ENCODE data around the gene USP43. TPM values are rescaled to one million over a fixed set of nuclear protein-coding genes. Genes with fewer than 3 reads are reported as not detected.
"Not testable (repeated sequence)": the region's sequence is repeated elsewhere in the genome, so short reads cannot be mapped to it uniquely, and the experiment has no call there.

Gene USP43, protein sequence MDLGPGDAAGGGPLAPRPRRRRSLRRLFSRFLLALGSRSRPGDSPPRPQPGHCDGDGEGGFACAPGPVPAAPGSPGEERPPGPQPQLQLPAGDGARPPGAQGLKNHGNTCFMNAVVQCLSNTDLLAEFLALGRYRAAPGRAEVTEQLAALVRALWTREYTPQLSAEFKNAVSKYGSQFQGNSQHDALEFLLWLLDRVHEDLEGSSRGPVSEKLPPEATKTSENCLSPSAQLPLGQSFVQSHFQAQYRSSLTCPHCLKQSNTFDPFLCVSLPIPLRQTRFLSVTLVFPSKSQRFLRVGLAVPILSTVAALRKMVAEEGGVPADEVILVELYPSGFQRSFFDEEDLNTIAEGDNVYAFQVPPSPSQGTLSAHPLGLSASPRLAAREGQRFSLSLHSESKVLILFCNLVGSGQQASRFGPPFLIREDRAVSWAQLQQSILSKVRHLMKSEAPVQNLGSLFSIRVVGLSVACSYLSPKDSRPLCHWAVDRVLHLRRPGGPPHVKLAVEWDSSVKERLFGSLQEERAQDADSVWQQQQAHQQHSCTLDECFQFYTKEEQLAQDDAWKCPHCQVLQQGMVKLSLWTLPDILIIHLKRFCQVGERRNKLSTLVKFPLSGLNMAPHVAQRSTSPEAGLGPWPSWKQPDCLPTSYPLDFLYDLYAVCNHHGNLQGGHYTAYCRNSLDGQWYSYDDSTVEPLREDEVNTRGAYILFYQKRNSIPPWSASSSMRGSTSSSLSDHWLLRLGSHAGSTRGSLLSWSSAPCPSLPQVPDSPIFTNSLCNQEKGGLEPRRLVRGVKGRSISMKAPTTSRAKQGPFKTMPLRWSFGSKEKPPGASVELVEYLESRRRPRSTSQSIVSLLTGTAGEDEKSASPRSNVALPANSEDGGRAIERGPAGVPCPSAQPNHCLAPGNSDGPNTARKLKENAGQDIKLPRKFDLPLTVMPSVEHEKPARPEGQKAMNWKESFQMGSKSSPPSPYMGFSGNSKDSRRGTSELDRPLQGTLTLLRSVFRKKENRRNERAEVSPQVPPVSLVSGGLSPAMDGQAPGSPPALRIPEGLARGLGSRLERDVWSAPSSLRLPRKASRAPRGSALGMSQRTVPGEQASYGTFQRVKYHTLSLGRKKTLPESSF
- polyA plus RNA-seq: 1 to 10 TPM in 1 of 3 donors, under 1 TPM in 2; 0.21 to 3.3 (median 0.79) TPM

DNA sequence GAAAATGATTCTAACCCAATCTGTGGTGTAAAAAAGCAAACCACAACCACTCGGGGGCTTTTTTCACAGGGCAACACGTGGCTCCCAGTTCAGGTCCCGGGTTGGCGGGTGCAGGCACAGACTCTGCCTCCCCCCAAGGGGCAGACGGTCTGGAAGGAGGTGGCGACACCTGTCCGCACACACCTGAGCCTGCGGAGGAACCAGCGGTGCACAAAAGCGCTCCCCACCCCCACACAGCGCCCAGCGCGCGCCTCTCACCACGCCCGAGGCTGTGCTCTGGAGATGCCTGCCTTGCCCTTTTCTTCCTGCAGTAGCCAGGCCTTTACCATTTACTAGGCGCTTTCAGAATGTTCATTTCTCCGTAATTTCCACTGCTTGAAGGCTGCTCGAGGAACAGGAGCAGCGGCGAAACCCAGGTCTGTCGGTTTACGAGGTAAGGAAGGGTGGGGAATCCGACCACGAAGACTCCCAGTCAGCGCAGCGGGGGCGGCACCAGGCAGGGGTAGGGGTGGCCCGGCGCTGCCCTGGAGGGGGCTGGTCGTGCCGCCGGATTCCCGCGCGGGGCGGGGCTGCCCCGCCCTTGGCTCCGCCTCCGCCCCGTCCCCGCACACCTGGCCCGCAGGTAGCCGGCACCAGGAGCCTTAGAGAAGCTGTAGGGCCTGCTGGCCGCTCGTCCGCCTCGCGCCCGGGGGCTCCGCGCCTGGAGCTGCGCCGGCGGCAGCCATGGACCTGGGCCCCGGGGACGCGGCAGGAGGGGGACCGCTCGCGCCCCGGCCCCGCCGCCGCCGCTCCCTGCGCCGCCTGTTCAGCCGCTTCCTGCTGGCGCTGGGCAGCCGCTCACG lies at the start of gene USP43:
Gene USP43, plus strand, starts transcription at position 608 of the 842 bp plus-strand sequence. Its CDS starts 116 bp downstream, at position 724.
- H3K27ac ChIP-seq (ENCODE audit: low read depth, low read length): no peak within 1 kb of the TSS
- WGBS, 3 donors: 0 to 2% (median 1%) methylated on average over 66 to 72 of the region's 72 CpGs

DNA sequence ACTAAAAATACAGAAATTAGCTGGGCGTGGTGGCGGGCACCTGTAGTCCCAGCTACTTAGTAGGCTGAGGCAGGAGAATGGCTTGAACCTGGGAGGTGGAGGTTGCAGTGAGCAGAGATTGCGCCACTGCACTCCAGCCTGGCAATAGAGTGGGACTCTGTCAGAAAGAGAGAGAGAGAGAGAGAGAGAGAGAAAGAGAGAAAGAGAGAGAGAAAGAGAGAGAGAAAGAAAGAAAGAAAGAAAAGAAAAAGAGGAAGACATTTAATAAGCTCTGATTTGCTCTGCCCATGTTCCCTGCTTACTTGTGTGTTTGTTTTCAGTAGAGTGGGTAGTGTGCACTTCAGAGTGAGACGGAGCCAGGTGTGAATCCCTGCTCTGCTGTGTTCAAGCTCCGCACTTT lies 47.7 kb upstream of the USP43 start:
- not testable (repeated sequence) for H3K27ac ChIP-seq (ENCODE audit: low read depth, low read length)
- WGBS, 3 donors: 89 to 95% (median 94%) methylated on average over 5 of the region's 5 CpGs

DNA sequence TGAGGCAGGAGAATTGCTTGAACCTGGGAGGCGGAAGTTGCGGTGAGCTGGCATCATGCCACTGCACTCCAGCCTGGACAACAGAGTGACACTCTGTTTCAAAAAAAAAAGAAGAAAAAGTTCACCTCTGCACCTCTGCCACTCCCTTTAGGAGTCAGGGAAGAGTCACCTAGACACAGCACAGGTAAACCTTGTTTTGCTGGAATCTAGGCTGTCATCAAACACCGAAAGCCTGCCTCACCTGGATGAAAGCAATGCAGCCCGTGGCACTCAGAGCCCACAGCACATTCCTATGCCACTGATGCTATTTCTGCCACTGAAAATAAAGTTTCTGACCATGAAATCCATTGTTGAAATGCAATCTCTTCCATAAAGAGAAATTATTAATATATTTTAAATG lies 46.7 kb upstream of the USP43 start:
- 81 to 94% (median 89%) methylated on average over 4 of the region's 4 CpGs for WGBS, 3 donors
- H3K27ac ChIP-seq (ENCODE audit: low read depth, low read length): no peak overlapping the region

DNA sequence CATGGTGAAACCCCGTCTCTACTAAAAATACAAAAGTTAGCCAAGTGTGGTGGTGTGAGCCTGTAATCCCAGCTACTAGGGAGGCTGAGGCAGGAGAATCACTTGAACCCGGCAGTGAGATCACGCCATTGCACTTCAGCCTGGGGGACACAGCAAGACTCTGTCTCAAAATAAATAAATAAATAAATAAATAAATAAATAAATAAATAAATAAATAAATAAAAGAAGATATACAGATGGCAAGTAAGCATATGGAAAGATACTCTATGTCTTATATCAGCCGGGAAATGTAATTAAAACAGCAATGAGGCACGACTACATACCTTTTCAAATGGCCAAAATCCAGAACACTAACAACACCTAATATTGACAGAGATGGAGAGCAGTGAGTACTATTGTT lies 40.7 kb upstream of the USP43 start:
- H3K27ac ChIP-seq (ENCODE audit: low read depth, low read length): not testable (repeated sequence)
- 89 to 92% (median 89%) methylated on average over 5 of the region's 5 CpGs for WGBS, 3 donors

DNA sequence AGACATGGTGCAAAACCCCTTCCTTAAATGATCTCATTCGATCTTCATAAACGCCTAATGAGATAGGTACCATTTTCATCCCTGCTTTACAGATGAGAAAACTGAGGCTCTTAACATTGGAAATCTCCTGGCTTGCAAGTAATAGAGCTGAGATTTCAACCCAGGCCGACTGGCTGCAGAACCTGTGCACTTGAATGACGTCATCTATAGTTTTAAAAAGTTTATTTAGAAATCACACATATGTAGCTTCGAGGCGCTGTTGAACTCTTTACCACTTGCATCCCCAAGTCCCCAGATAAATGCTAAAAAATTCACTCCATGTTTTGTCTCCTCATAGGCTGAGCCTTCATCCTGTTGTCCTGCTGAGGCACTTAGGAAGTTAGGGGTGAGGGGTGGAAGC lies 38.9 kb upstream of the USP43 start:
- H3K27ac ChIP-seq (ENCODE audit: low read depth, low read length): no peak overlapping the region
- WGBS, 3 donors: 87 to 91% (median 90%) methylated on average over 6 of the region's 6 CpGs

DNA sequence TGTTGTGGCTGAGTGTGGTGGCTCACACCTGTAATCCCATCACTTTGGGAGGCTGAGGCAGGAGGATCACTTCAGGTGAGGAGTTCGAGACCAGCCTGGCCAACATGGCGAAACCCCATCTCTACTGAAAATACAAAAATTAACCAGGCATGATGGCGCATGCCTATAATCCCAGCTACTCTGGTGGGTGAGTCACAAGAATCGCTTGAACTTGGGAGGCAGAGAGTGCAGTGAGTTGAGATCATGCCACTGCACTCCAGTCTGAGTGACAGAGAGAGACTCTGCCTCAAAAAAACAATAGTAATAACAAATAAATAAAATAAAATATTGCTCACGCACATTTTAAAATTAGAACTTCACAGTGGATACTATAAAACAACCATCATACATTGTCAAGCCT lies 38.3 kb upstream of the USP43 start:
- 72 to 84% (median 76%) methylated on average over 5 of the region's 5 CpGs for WGBS, 3 donors
- not testable (repeated sequence) for H3K27ac ChIP-seq (ENCODE audit: low read depth, low read length)

DNA sequence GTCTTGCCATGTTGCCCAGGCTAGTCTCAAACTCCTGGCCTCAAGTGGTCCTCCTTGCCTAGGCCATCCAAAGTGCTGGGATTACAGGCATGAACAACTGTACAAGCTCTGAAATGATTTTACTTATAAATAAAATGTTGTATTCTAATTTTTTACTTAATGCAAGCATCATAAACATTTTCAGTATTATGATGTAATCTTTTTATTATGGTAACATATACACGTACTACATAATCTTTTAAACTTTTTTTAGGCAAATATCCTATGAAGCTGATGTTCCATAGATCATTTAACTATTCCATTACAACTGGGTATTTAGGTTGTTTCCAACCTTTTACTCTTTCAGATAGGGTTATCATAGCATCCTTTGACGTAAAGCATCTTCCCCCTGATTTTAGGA lies 33.8 kb upstream of the USP43 start:
- no peak overlapping the region for H3K27ac ChIP-seq (ENCODE audit: low read depth, low read length)
- 70 to 75% (median 74%) methylated on average over 2 of the region's 2 CpGs for WGBS, 3 donors

DNA sequence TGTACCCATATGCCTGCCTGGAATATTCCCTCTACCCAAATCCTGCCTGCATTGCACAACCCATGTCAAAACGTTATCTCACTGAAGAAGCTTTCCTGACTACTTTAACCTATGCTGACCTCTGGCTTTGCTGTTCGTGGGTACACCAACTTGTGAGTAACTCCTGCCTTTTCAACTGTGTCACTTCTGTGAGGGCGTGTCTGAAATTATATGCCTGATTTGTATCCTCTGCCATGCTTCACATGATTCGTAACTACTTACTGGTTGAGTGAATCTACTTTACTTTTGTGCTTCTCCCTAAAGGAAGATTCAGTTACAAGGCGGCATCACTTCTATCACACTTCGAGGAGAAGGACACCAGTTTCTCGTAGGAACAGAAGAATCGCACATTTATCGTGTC lies 33.3 kb upstream of the USP43 start:
- H3K27ac ChIP-seq (ENCODE audit: low read depth, low read length): no peak overlapping the region
- 65 to 75% (median 71%) methylated on average over 9 of the region's 9 CpGs for WGBS, 3 donors

DNA sequence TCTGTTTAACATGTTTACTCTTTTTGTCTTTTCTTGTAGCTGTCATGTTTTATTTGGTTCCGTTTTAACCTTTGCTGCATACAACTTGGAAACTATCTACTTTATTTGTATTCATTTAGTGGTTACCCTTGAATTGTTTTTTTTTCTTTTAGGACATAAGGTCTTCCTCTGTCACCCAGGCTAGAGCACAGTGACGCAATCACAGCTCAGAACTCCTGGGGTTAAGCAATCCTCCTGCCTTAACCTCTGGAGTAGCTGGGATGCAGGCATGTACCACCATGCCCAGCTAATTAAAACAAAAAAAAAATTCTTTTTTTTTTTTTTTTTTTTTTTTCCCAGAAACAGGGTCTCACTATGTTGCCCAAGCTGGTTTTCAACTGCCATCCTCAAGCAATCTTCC lies 29.8 kb upstream of the USP43 start:
- no peak overlapping the region for H3K27ac ChIP-seq (ENCODE audit: low read depth, low read length)
- WGBS, 3 donors: 40 to 47% (median 42%) methylated on average over 2 of the region's 2 CpGs

DNA sequence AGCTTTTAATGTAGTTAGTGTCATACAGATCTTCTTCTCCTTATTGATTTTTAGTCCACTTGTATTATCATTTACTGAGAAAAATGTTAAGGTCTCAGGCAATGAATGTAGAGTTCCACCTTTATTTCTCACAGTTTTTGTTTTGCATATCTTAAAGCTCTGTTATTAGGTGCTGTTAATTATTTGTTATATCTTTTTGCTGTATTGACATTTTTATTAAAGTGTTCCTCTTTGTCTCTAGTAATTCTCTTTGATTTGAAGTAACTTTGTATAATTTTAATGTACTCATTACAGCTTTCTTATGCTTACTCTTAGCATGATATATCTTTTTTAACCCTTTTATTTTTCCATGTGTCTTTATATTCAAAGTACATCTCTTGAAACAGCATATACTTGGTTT lies 22.4 kb upstream of the USP43 start:
- H3K27ac ChIP-seq (ENCODE audit: low read depth, low read length): no peak overlapping the region

DNA sequence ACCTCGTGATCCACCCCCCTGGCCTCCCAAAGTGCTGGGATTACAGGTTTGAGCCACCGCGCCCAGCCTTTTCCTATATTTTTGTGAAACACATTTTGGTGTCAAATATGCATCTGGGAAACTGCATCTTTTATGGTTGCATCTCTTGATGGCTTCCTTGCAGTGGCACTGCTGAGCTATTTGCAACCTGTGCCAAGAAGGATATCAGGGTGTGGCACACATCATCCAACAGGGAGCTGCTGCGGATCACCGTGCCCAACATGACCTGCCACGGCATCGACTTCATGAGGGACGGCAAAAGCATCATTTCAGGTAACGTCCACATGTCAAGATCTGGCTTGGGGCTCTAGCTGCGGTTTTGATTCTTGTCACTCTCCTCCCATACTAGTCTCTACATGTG lies 16.8 kb upstream of the USP43 start:
- H3K27ac ChIP-seq (ENCODE audit: low read depth, low read length): no peak overlapping the region
- 74 to 88% (median 87%) methylated on average over 10 of the region's 10 CpGs for whole genome bisulfite sequencing, 3 donors

DNA sequence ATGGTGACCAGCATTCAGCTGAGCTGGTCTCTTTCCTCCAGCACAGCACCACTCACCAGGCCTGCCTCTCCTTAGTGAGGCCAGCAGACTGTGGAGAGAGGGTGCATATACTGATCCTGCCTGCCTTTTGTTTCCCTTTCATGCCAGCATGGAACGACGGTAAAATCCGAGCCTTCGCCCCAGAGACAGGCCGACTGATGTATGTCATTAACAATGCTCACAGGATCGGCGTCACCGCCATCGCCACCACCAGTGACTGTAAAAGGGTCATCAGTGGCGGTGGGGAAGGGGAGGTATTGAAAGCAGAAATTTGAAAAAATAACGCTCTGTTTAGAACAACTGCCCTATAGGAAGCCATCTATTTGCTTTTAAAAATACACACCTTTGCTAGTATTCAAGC lies 12.6 kb upstream of the USP43 start:
- WGBS, 3 donors: 92 to 95% (median 94%) methylated on average over 11 of the region's 11 CpGs
- H3K27ac ChIP-seq (ENCODE audit: low read depth, low read length): no peak overlapping the region

DNA sequence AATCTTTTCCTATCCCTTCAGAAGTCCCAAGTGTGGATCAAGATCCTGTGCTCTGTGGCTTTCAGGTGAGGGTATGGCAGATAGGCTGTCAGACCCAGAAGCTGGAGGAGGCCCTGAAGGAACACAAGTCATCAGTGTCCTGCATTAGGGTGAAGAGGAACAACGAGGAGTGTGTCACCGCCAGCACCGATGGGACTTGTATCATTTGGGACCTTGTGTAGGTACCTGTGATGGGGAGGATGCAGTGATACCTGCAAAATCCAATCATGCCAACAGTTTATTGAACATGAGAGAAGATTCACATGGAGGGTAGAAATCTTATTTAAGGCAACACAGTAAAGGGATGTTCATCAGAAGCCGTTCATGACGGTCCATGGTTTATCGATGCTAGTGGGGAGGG lies 10.0 kb upstream of the USP43 start:
- H3K27ac ChIP-seq (ENCODE audit: low read depth, low read length): no peak overlapping the region
- WGBS, 3 donors: 91 to 93% (median 93%) methylated on average over 6 of the region's 6 CpGs

DNA sequence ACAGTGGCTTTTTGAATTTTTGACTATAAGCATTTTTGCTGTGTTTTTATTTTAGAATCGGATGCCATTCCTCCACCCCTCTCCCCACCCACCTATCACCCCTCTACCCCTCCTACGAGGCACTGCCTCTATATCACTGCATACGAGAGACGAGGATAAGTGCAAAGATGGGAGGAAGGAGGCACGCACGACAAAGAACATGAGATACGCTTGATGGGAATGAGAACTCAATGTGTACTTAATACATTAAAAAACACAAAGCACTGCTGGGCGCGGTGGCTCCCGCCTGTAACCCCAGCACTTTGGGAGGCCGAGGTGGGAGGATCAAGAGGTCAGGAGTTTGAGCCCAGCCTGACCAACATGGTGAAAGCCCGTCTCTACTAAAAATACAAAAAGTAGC lies 8.8 kb upstream of the USP43 start:
- 84 to 88% (median 86%) methylated on average over 12 of the region's 12 CpGs for whole genome bisulfite sequencing, 3 donors
- no peak overlapping the region for H3K27ac ChIP-seq (ENCODE audit: low read depth, low read length)

DNA sequence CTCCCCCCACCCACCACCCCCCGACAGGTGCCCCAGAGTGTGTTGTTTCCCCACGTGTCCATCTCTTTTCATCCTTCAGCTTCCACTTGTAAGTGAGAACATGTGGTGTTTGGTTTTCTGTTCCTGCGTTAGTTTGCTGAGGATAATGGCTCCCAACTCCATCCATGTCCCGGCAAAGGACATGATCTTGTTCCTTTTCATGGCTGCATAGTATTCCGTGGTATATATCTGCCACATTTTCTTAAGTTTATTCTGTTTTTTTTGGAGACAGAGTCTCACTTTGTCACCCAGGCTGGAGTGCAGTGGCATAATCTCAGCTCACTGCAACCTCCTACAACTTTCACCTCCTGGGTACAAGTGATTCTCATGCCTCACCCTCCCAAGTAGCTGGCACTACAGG lies 4.9 kb upstream of the USP43 start:
- not testable (repeated sequence) for H3K27ac ChIP-seq (ENCODE audit: low read depth, low read length)

DNA sequence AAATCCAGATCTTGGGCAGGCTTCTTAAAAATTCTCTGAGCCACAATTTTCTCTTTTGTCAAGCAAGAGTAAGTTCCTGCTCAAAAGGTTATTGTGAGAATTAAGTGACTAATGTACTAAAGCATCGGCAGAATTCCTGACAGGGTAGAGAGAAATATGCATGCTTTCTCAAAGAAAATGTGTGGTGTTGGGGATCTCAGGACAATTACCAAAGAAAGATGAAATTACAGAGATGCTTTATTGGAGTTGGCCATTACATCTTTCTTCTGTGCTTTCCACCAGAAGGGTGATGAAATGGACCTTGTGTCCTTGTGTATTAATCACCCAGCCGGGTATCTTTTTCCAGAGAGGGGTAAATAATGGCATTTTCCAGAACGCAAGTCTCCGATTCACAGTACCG lies 1.7 kb upstream of the USP43 start:
- no peak overlapping the region for H3K27ac ChIP-seq (ENCODE audit: low read depth, low read length)
- WGBS, 3 donors: 89 to 93% (median 91%) methylated on average over 5 of the region's 5 CpGs

More for the DNA sequence above, 4.9 kb upstream of the USP43 start:
- 89 to 97% (median 96%) methylated on average over 5 of the region's 5 CpGs for WGBS, 3 donors

DNA sequence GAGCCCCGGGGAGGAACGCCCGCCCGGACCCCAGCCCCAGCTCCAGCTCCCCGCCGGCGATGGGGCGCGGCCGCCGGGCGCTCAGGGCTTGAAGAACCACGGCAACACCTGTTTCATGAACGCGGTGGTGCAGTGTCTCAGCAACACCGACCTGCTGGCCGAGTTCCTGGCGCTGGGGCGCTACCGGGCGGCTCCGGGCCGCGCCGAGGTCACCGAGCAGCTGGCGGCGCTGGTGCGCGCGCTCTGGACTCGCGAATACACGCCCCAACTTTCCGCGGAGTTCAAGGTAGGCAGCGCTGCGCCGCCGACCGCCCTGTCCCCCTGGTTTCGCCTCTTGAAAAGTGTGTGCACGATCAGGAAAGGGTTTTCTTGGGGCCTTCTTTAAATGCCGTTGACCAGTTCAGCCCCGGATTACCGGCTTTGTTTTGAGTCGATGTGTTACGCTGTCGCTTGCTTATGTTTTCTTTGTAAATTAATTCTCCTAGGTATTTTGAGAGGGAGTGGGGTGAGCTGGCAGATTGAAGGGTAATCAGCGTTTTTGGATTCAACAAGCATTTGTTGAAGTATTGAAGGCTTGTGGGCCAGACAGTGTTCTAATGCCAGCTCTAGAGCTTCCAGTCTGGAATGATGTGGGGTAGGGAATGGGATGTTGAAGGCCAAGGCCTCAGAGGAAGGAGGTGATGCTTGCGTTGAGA lies 681 bp downstream of the USP43 start:
- no peak overlapping the region for H3K27ac ChIP-seq (ENCODE audit: low read depth, low read length)
- 1 to 3% (median 2%) methylated on average over 46 to 51 of the region's 51 CpGs for WGBS, 3 donors

DNA sequence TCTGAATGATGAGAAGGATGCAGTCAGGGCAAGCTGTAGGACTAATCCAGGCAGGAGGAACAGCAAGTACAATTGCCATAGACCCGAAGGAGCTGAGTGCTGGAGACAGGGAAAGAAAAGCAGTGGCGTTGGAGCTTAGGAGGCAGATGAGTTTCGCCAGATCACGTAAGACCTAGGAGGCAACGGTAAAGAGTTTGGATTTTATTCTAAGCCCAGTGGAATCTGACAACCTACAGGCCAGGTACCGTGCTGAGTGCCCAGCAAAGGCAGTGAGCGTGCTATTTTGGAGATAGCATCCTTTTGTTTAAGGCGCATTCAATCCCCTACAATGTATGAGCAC lies 1.2 kb downstream of the USP43 start:
- H3K27ac ChIP-seq (ENCODE audit: low read depth, low read length): no peak overlapping the region
- WGBS, 3 donors: 46 to 56% (median 49%) methylated on average over 8 of the region's 8 CpGs

Data from adipose tissue (tissue), 3 donors.